Activated CD8-positive, alpha-beta T cell treated with anti-CD3 and anti-CD28 coated beads for 36 hours (primary cell): ENCODE results near the gene PHF14. TPM values are rescaled to one million over a fixed set of nuclear protein-coding genes. Genes with fewer than 3 reads are reported as not detected.
A peak's percentile ranks its signal among the peaks of the same experiment; 100 is the strongest.

Experiments
- ATAC-seq: fragments of 200-7000 bp; cut with Tn5 transposase; one replicate; pipeline ENCODE4 v1.10.0; 2021; ENCODE audit warnings: mild to moderate bottlenecking, moderate library complexity
- CTCF ChIA-PET: fragments of 350-600 bp; sonication (Branson Sonifier 250); formaldehyde crosslinking; loops from one replicate; lab custom pipeline; 2021; ENCODE audit warnings: antibody characterized with exemption; lab: Charles Lee
- POLR2A ChIA-PET: fragments of 350-600 bp; sonication (Branson Sonifier 250); formaldehyde crosslinking; loops from one replicate; lab custom pipeline; 2021; ENCODE audit warnings: antibody characterized with exemption; lab: Charles Lee
- DNase-seq: peaks from one replicate; pipeline ENCODE4 v3.0.0-alpha.2; 2020
- H3K27ac Mint-ChIP-seq: one replicate; pipeline ENCODE4 v1.8.0; 2021; ENCODE audit warnings: mild to moderate bottlenecking, mixed read lengths
- H3K27me3 Mint-ChIP-seq: one replicate; pipeline ENCODE4 v1.8.0; 2021; ENCODE audit warnings: mixed read lengths
- H3K36me3 Mint-ChIP-seq: one replicate; pipeline ENCODE4 v1.8.0; 2021; ENCODE audit warnings: low read depth, mixed read lengths
- H3K4me1 Mint-ChIP-seq: one replicate; pipeline ENCODE4 v1.8.0; 2021; ENCODE audit warnings: low read depth, mixed read lengths
- H3K4me3 Mint-ChIP-seq: one replicate; pipeline ENCODE4 v1.8.0; 2021; ENCODE audit warnings: mild to moderate bottlenecking, moderate library complexity, mixed read lengths
- H3K9me3 Mint-ChIP-seq: one replicate; pipeline ENCODE4 v1.8.0; 2021; ENCODE audit warnings: mixed read lengths
- intact Hi-C: fragments of 100-400 bp; cut with micrococcal nuclease; formaldehyde crosslinking; loops from one replicate; pipeline ENCODE4 v1.10.0; 2022
- total RNA-seq, 2 experiments: library from RNA; stranded (reverse); gene quantifications; one replicate each; pipeline ENCODE4 v1.2.3, GENCODE V29; 2021
- TF ChIP-seq, protein P1 (sequence below): fragments of 200-600 bp; IDR thresholded peaks from one replicate; pipeline ENCODE4 v1.8.0; 2022; ENCODE audit warnings: antibody characterized with exemption, mild to moderate bottlenecking

PHF14 gene
- total RNA-seq, 2 experiments from 2014 or later, result 36.7 to 38.7 TPM

DNA sequence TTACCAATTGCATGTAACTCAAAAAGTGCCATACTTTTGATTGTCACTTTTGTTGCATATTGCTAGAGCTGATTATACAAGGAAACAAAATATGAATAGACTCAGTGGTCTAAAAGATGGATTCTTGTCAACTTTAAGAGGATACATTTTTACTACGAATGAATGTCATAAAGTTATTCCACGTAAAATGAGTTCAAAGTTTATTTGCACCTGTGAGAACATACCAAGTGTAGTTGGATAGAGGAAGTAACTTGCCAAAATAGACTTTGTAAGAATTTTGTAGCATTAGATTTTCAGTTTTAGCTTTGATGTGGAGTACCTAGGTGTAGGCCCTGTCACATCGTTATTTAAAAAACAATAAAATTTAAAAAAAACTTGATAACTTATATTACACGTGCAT lies 106.2 kb downstream of the PHF14 start:
- Mint-ChIP-seq H3K4me3 (no peak overlapping the region), H3K36me3 (peaks cover 11% of the 10 kb centered on the region), H3K9me3 (no peaks in the 10 kb centered on the region), H3K27me3 (no peaks in the 10 kb centered on the region), H3K27ac (no peak overlapping the region), H3K4me1 (peaks cover 6% of the 10 kb centered on the region)
- CTCF ChIA-PET, result interaction anchor here (1.2 kb wide), 1 partner anchor 46 kb away, joined by 3 read pairs; no protein-coding TSS in a partner anchor
- DNase-seq (no peak), ATAC-seq (no peak)
- POLR2A ChIA-PET, result no interaction called here
- intact Hi-C loops, result no loop called here
- TF ChIP-seq, protein P1, sequence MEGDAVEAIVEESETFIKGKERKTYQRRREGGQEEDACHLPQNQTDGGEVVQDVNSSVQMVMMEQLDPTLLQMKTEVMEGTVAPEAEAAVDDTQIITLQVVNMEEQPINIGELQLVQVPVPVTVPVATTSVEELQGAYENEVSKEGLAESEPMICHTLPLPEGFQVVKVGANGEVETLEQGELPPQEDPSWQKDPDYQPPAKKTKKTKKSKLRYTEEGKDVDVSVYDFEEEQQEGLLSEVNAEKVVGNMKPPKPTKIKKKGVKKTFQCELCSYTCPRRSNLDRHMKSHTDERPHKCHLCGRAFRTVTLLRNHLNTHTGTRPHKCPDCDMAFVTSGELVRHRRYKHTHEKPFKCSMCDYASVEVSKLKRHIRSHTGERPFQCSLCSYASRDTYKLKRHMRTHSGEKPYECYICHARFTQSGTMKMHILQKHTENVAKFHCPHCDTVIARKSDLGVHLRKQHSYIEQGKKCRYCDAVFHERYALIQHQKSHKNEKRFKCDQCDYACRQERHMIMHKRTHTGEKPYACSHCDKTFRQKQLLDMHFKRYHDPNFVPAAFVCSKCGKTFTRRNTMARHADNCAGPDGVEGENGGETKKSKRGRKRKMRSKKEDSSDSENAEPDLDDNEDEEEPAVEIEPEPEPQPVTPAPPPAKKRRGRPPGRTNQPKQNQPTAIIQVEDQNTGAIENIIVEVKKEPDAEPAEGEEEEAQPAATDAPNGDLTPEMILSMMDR, result no peak

DNA sequence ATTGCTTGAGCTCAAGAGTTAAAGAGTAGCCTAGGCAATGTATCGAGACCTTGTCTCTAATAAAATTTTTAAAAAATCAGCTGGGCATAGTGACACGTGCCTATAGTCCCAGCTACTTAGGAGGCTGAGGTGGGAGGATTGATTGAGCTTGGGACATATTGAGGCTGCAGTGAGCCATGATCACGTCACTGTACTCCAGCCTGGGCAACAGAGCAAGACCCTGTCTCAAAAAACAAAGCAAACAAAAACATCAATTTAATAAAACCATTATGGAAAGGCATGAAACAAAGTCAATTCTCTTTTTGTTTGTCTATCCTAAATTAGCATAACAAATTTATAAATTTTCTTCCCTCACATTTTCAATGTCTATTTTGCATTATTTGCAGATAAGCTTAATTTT lies 108.4 kb downstream of the PHF14 start:
- POLR2A ChIA-PET, result no interaction called here
- Mint-ChIP-seq H3K27me3 (no peaks in the 10 kb centered on the region), H3K4me1 (peaks cover 6% of the 10 kb centered on the region), H3K4me3 (no peak overlapping the region), H3K27ac (no peak overlapping the region), H3K36me3 (peaks cover 14% of the 10 kb centered on the region), H3K9me3 (no peaks in the 10 kb centered on the region)
- CTCF ChIA-PET, result interaction anchor here (1.0 kb wide), 1 partner anchor 43 kb away, joined by 3 read pairs; no protein-coding TSS in a partner anchor
- DNase-seq (no peak), ATAC-seq (no peak)
- TF ChIP-seq, protein P1, result no peak
- intact Hi-C loops, result no loop called here

DNA sequence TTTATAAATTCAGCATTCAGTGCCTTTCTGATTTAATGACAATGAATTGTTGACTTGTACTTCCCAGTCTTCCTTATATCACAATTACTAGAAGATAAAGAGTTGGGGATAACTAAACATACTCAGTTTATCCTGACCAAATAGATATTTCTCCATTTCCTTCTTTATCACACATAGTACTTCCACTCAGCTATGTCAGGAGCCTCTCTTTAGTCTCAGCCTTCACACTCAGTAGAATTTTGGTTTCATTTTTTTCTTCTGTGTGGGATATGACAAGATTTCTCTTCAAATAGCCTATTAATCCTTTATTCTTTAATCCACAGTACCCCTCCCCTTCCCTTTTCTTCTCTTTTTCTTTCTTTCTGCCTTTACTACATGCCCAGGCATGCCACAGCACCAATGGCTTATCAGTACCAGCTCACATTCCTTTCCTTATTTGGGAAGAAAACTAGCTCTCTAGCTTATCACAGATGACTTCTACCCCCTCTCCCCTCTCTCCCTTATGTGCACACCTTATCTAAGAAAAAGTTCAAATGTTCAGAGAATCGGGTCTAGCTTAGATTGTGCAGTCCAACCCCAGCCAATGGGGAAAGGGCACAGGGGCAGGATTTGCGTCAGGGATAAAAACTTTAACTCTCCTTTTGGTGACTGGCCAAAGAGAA lies 109.0 kb downstream of the PHF14 start:
- intact Hi-C loops, result no loop called here
- H3K36me3 Mint-ChIP-seq, result peaks cover 17% of the 10 kb centered on the region
- H3K27ac Mint-ChIP-seq, result peak overlapping the region; percentile 14
- TF ChIP-seq, protein P1, result no peak
- no peak for ATAC-seq
- POLR2A ChIA-PET, result no interaction called here
- CTCF ChIA-PET, result interaction anchor here (1.0 kb wide), 1 partner anchor 44 kb away, joined by 3 read pairs; no protein-coding TSS in a partner anchor
- no peaks in the 10 kb centered on the region for H3K27me3 Mint-ChIP-seq
- peaks cover 6% of the 10 kb centered on the region for H3K4me1 Mint-ChIP-seq
- H3K4me3 Mint-ChIP-seq, result no peak overlapping the region
- H3K9me3 Mint-ChIP-seq, result no peaks in the 10 kb centered on the region
- no peak for DNase-seq

DNA sequence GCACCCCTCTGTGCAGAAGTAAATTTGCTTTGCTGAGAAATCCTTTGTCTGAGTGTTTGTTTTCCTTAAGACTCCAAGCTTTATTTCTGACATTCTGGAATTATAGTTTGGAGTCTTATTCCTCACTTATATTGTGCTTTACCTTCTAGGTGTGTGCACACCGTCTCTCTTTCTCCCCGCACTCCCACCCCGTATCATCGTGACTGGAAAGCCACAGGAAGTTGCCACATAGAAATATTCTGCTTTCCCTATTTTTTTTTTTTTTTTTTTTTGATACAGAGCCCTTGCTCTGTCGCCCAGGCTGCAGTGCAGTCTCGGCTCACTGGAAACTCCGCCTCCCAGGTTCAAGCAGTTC lies 109.5 kb downstream of the PHF14 start:
- POLR2A ChIA-PET, result no interaction called here
- no peak overlapping the region for H3K4me3 Mint-ChIP-seq
- intact Hi-C loops, result no loop called here
- H3K36me3 Mint-ChIP-seq, result peaks cover 18% of the 10 kb centered on the region
- CTCF ChIA-PET, result no interaction called here
- H3K4me1 Mint-ChIP-seq, result peaks cover 5% of the 10 kb centered on the region
- DNase-seq (no peak), ATAC-seq (no peak)
- TF ChIP-seq, protein P1, result no peak
- H3K27me3 Mint-ChIP-seq, result no peaks in the 10 kb centered on the region
- no peak overlapping the region for H3K27ac Mint-ChIP-seq
- H3K9me3 Mint-ChIP-seq, result no peaks in the 10 kb centered on the region

DNA sequence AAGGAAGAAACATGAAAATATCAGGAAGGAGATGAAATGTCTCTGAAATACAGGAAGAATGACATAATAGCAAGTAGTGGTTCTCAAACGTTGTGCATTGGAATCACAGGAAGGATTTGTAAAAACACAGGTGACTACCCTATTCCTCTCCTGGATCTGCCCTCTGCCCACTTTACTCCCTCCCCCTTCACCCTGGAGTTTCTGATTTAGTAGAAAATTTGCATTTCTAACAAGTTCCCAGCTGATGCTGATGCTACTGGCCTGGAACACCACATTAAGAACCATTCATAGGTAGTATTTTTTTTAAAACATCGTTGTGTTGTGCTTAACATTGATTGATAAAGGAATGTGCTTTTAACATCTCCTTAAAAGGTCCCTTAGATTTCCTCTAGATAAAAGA lies 130.9 kb downstream of the PHF14 start:
- CTCF ChIA-PET, result no interaction called here
- ATAC-seq (no peak), DNase-seq (no peak)
- peaks cover 6% of the 10 kb centered on the region for H3K36me3 Mint-ChIP-seq
- no peaks in the 10 kb centered on the region for H3K9me3 Mint-ChIP-seq
- no peak overlapping the region for H3K27ac Mint-ChIP-seq
- no peaks in the 10 kb centered on the region for H3K4me1 Mint-ChIP-seq
- TF ChIP-seq, protein P1, result no peak
- intact Hi-C loops, result no loop called here
- POLR2A ChIA-PET, result no interaction called here
- H3K4me3 Mint-ChIP-seq, result no peak overlapping the region
- H3K27me3 Mint-ChIP-seq, result no peaks in the 10 kb centered on the region
